DND-41 (cell line): ENCODE measurements around the gene HUNK.

Experiments used
- EZH2 ChIP-seq: IDR thresholded peaks from 3 replicates; pipeline ENCODE4 v1.6.1; 2012; ENCODE audit warnings: borderline replicate concordance, low read depth, mild to moderate bottlenecking, moderate library complexity, low read length, inconsistent platforms; ENCODE audit not compliant: severe bottlenecking
- TF ChIP-seq, protein P1 (sequence below): IDR thresholded peaks from 2 replicates; pipeline ENCODE4 v1.5.1; 2012; ENCODE audit warnings: borderline replicate concordance, low read length, moderate library complexity, mild to moderate bottlenecking; ENCODE audit not compliant: poor library complexity, severe bottlenecking; ENCODE audit errors: extremely low read depth

GRCh38 chr21:32035617-32036016, 162.8 kb downstream of the HUNK start:
- TF ChIP-seq, protein P1, sequence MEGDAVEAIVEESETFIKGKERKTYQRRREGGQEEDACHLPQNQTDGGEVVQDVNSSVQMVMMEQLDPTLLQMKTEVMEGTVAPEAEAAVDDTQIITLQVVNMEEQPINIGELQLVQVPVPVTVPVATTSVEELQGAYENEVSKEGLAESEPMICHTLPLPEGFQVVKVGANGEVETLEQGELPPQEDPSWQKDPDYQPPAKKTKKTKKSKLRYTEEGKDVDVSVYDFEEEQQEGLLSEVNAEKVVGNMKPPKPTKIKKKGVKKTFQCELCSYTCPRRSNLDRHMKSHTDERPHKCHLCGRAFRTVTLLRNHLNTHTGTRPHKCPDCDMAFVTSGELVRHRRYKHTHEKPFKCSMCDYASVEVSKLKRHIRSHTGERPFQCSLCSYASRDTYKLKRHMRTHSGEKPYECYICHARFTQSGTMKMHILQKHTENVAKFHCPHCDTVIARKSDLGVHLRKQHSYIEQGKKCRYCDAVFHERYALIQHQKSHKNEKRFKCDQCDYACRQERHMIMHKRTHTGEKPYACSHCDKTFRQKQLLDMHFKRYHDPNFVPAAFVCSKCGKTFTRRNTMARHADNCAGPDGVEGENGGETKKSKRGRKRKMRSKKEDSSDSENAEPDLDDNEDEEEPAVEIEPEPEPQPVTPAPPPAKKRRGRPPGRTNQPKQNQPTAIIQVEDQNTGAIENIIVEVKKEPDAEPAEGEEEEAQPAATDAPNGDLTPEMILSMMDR, result no peak
- no peak for TF ChIP-seq EZH2
